WTC11 (cell line): ENCODE data around the gene ADGRG3. TPM values are rescaled to one million over a fixed set of nuclear protein-coding genes. Genes with fewer than 3 reads are reported as not detected.

Source experiments
- ATAC-seq: fragments of 200-7000 bp; cut with Tn5 transposase; 2 replicates; pipeline ENCODE4 v1.10.0; 2021; ENCODE audit warnings: mild to moderate bottlenecking, moderate library complexity
- CTCF ChIA-PET: fragments of 300-600 bp; sonication (Branson Sonifier 250); formaldehyde crosslinking; loops from one replicate; lab custom pipeline; 2021; ENCODE audit warnings: antibody characterized with exemption; lab: Charles Lee
- POLR2A ChIA-PET: fragments of 350-600 bp; sonication (Branson Sonifier 250); formaldehyde crosslinking; loops from one replicate; lab custom pipeline; 2021; ENCODE audit warnings: antibody characterized with exemption; lab: Charles Lee
- DNase-seq: peaks from one replicate; pipeline ENCODE4 v3.0.0; 2021; ENCODE audit warnings: low spot score
- H3K27ac Mint-ChIP-seq: 2 replicates; pipeline ENCODE4 v1.8.0; 2021; ENCODE audit warnings: mixed read lengths
- H3K27me3 Mint-ChIP-seq: 2 replicates; pipeline ENCODE4 v1.8.0; 2021; ENCODE audit warnings: low read depth, mild to moderate bottlenecking, moderate library complexity, mixed read lengths
- H3K36me3 Mint-ChIP-seq: 2 replicates; pipeline ENCODE4 v1.8.0; 2021; ENCODE audit warnings: mixed read lengths
- H3K4me1 Mint-ChIP-seq: 2 replicates; pipeline ENCODE4 v1.8.0; 2022; ENCODE audit warnings: mixed read lengths
- H3K4me3 Mint-ChIP-seq: 2 replicates; pipeline ENCODE4 v1.8.0; 2021; ENCODE audit warnings: mild to moderate bottlenecking, moderate library complexity, mixed read lengths
- H3K9me3 Mint-ChIP-seq: 2 replicates; pipeline ENCODE4 v1.8.0; 2021; ENCODE audit warnings: mixed read lengths
- ATF6 ChIP-seq: sonication (generic); formaldehyde crosslinking; IDR thresholded peaks from 2 replicates; pipeline ENCODE4 v1.8.1; 2023; ENCODE audit warnings: mild to moderate bottlenecking, missing genetic modification reagents
- CREM ChIP-seq: sonication (generic); formaldehyde crosslinking; IDR thresholded peaks from 2 replicates; pipeline ENCODE4 v1.8.1; 2022; ENCODE audit warnings: mild to moderate bottlenecking, missing genetic modification reagents, moderate library complexity
- E2F4 ChIP-seq: sonication (generic); formaldehyde crosslinking; IDR thresholded peaks from 2 replicates; pipeline ENCODE4 v1.8.1; 2022; ENCODE audit warnings: low read depth, mild to moderate bottlenecking, moderate library complexity, missing genetic modification reagents, borderline replicate concordance
- E2F5 ChIP-seq: sonication (generic); formaldehyde crosslinking; IDR thresholded peaks from 2 replicates; pipeline ENCODE4 v1.8.1; 2022; ENCODE audit warnings: mild to moderate bottlenecking, moderate library complexity, missing genetic modification reagents
- FOXJ3 ChIP-seq: sonication (generic); formaldehyde crosslinking; IDR thresholded peaks from 2 replicates; pipeline ENCODE4 v1.9.0; 2021; ENCODE audit warnings: missing genetic modification reagents, mild to moderate bottlenecking, borderline replicate concordance
- FOXP1 ChIP-seq: sonication (generic); formaldehyde crosslinking; IDR thresholded peaks from 2 replicates; pipeline ENCODE4 v1.8.0; 2022; ENCODE audit warnings: missing genetic modification reagents, mild to moderate bottlenecking, moderate library complexity, borderline replicate concordance
- IRF2 ChIP-seq: sonication (generic); formaldehyde crosslinking; IDR thresholded peaks from 2 replicates; pipeline ENCODE4 v1.8.0; 2022; ENCODE audit warnings: low read depth, missing genetic modification reagents, borderline replicate concordance
- KAT7 ChIP-seq: sonication (generic); formaldehyde crosslinking; IDR thresholded peaks from 2 replicates; pipeline ENCODE4 v1.8.1; 2023; ENCODE audit warnings: missing genetic modification reagents, mild to moderate bottlenecking, borderline replicate concordance
- MXD4 ChIP-seq: fragments of 250-450 bp; sonication (Bioruptor Pico); IDR thresholded peaks from 2 replicates; pipeline ENCODE4 v1.8.0; 2021; ENCODE audit warnings: mild to moderate bottlenecking, moderate library complexity, borderline replicate concordance
- NR1H2 ChIP-seq: sonication (generic); formaldehyde crosslinking; IDR thresholded peaks from 2 replicates; pipeline ENCODE4 v1.9.0; 2021; ENCODE audit warnings: mild to moderate bottlenecking, moderate library complexity, missing genetic modification reagents
- NR3C1 ChIP-seq: sonication (generic); formaldehyde crosslinking; conservative IDR thresholded peaks from 2 replicates; pipeline ENCODE4 v1.8.1; 2023; ENCODE audit warnings: low read depth, mild to moderate bottlenecking, missing genetic modification reagents
- OVOL2 ChIP-seq: fragments of 250-450 bp; sonication (Bioruptor Pico); IDR thresholded peaks from 2 replicates; pipeline ENCODE4 v1.9.0; 2021; ENCODE audit warnings: mild to moderate bottlenecking, borderline replicate concordance
- PRDM15 ChIP-seq: sonication (generic); formaldehyde crosslinking; IDR thresholded peaks from 2 replicates; pipeline ENCODE4 v1.8.0; 2022; ENCODE audit warnings: missing genetic modification reagents
- PREB ChIP-seq: sonication (generic); formaldehyde crosslinking; IDR thresholded peaks from 2 replicates; pipeline ENCODE4 v1.8.1; 2022; ENCODE audit warnings: mild to moderate bottlenecking, missing genetic modification reagents, moderate library complexity, borderline replicate concordance
- RORB ChIP-seq: fragments of 250-450 bp; sonication (Bioruptor Pico); IDR thresholded peaks from 2 replicates; pipeline ENCODE4 v1.9.0; 2021; ENCODE audit warnings: mild to moderate bottlenecking
- SMAD3 ChIP-seq: sonication (generic); formaldehyde crosslinking; IDR thresholded peaks from 2 replicates; pipeline ENCODE4 v1.8.0; 2022; ENCODE audit warnings: missing genetic modification reagents, mild to moderate bottlenecking, borderline replicate concordance
- TEAD4 ChIP-seq: sonication (generic); formaldehyde crosslinking; IDR thresholded peaks from 2 replicates; pipeline ENCODE4 v1.8.0; 2022; ENCODE audit warnings: mild to moderate bottlenecking, missing genetic modification reagents
- ZBTB43 ChIP-seq: sonication (generic); formaldehyde crosslinking; IDR thresholded peaks from 2 replicates; pipeline ENCODE4 v1.8.1; 2023; ENCODE audit warnings: mild to moderate bottlenecking, missing genetic modification reagents
- ZMAT4 ChIP-seq: fragments of 250-450 bp; sonication (Bioruptor Pico); IDR thresholded peaks from 2 replicates; pipeline ENCODE4 v1.9.0; 2021; ENCODE audit warnings: mild to moderate bottlenecking
- ZNF317 ChIP-seq: sonication (generic); formaldehyde crosslinking; IDR thresholded peaks from 2 replicates; pipeline ENCODE4 v1.8.1; 2023; ENCODE audit warnings: low read depth, mild to moderate bottlenecking, moderate library complexity, missing genetic modification reagents, borderline replicate concordance
- ZNF416 ChIP-seq: fragments of 250-450 bp; sonication (Bioruptor Pico); IDR thresholded peaks from 2 replicates; pipeline ENCODE4 v1.9.0; 2021; ENCODE audit warnings: mild to moderate bottlenecking, inconsistent platforms
- ZNF423 ChIP-seq: fragments of 250-450 bp; sonication (Bioruptor Pico); IDR thresholded peaks from 2 replicates; pipeline ENCODE4 v2.1.2; 2022; ENCODE audit warnings: mild to moderate bottlenecking, moderate library complexity
- ZNF512 ChIP-seq: sonication (generic); formaldehyde crosslinking; IDR thresholded peaks from 2 replicates; pipeline ENCODE4 v1.8.1; 2022; ENCODE audit warnings: missing genetic modification reagents, borderline replicate concordance
- total RNA-seq: library from RNA; stranded (reverse); gene quantifications from 3 replicates; pipeline ENCODE4 v1.2.3, GENCODE V29; 2021

ADGRG3 gene
- total RNA-seq, 1 experiment from 2014 or later, result 0.44 TPM

GRCh38 chr16:57656342-57656955, 11.7 kb upstream of the ADGRG3 start (continued):
- TF ChIP-seq PRDM15 (CRISPR knock-in tag) (no peak), RORB (CRISPR knock-in tag) (no peak), IRF2 (no peak), ATF6 (CRISPR knock-in tag) (no peak), E2F4 (CRISPR knock-in tag) (no peak), ZNF423 (CRISPR knock-in tag) (no peak), PREB (CRISPR knock-in tag) (no peak), NR3C1 (no peak), FOXP1 (CRISPR knock-in tag) (no peak), ZMAT4 (no peak)

GRCh38 chr16:57657228-57657627, 10.9 kb upstream of the ADGRG3 start:
- TF ChIP-seq MXD4 (CRISPR knock-in tag), result no peak
- no peak for TF ChIP-seq ZBTB43 (CRISPR knock-in tag)
- TF ChIP-seq NR1H2, result no peak
- no peak for TF ChIP-seq KAT7 (CRISPR knock-in tag)
- no peak for TF ChIP-seq ZNF317 (CRISPR knock-in tag)
- no peak for TF ChIP-seq NR3C1
- TF ChIP-seq FOXJ3 (CRISPR knock-in tag), result no peak
- TF ChIP-seq ZNF512, result no peak
- no peak for TF ChIP-seq ZNF416 (CRISPR knock-in tag)
- no peak for TF ChIP-seq E2F5
- TF ChIP-seq TEAD4 (CRISPR knock-in tag), result no peak
- TF ChIP-seq CREM, result no peak
- TF ChIP-seq OVOL2 (CRISPR knock-in tag), result no peak
- no peak for TF ChIP-seq SMAD3
- TF ChIP-seq ZNF423 (CRISPR knock-in tag), result no peak
- Mint-ChIP-seq H3K4me1 (0 out of 2 replicates have a peak, but pooled peaks cover 3% of the 10 kb centered on the region), H3K9me3 (no peaks in the 10 kb centered on the region), H3K4me3 (no peak overlapping the region), H3K36me3 (no peaks in the 10 kb centered on the region), H3K27me3 (no peaks in the 10 kb centered on the region), H3K27ac (no peak overlapping the region)
- POLR2A ChIA-PET, result no interaction called here
- CTCF ChIA-PET, result interaction anchor here (1.3 kb wide), 1 partner anchor 81 kb away, joined by 4 read pairs; no protein-coding TSS in a partner anchor
- DNase-seq (no peak), ATAC-seq (no peak; the same call in 1 of the 2 replicates)
